Measurements from ENCODE around the gene LPIN2.
A peak's percentile ranks its signal among the peaks of the same experiment; 100 is the strongest.

Gene LPIN2

DNA sequence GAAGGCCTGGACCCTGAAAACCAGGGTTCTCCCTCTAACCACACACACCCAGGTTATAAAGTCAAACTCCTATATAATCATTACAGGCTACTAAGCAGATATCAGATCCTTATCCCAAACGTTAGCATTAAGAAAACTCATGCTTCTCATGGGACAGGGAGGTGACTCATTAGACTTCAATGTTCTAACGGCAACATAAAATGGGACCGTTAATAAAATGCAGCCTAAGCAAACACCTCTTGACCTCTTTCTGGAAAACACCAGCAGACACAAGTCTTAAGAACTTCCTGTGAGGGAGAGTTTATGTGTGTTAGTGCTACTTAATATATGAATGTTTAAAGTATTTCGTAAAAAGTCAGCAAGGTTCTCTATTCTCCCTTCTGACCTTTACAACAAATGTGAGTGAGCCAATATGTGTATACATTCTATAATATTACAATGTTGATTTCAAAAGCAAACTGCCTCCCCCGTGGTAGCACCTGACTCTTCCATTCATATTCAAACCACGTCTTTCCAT, 31.7 kb downstream of the LPIN2 start:
- H3K4me3 ChIP-seq (ENCODE audit: low read depth in 1 of 2, low read length in 1 of 2): no peak overlapping the region
- no peaks in the 10 kb centered on the region for H3K36me3 ChIP-seq
- H3K4me1 ChIP-seq (ENCODE audit: control insufficient read depth in 1 of 2, insufficient read depth in 1 of 2, low read depth in 1 of 2, low read length in 1 of 2): peaks cover 81 to 84% of the 10 kb centered on the region in 2 experiments
- no peaks in the 10 kb centered on the region for H3K9me3 ChIP-seq
- H3K27me3 ChIP-seq: no peaks in the 10 kb centered on the region
- peak overlapping the region; percentile 84 for H3K27ac ChIP-seq
- TF ChIP-seq, protein P1, sequence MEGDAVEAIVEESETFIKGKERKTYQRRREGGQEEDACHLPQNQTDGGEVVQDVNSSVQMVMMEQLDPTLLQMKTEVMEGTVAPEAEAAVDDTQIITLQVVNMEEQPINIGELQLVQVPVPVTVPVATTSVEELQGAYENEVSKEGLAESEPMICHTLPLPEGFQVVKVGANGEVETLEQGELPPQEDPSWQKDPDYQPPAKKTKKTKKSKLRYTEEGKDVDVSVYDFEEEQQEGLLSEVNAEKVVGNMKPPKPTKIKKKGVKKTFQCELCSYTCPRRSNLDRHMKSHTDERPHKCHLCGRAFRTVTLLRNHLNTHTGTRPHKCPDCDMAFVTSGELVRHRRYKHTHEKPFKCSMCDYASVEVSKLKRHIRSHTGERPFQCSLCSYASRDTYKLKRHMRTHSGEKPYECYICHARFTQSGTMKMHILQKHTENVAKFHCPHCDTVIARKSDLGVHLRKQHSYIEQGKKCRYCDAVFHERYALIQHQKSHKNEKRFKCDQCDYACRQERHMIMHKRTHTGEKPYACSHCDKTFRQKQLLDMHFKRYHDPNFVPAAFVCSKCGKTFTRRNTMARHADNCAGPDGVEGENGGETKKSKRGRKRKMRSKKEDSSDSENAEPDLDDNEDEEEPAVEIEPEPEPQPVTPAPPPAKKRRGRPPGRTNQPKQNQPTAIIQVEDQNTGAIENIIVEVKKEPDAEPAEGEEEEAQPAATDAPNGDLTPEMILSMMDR (IDR thresholded peaks at IDR 0.05): no peak

DNA sequence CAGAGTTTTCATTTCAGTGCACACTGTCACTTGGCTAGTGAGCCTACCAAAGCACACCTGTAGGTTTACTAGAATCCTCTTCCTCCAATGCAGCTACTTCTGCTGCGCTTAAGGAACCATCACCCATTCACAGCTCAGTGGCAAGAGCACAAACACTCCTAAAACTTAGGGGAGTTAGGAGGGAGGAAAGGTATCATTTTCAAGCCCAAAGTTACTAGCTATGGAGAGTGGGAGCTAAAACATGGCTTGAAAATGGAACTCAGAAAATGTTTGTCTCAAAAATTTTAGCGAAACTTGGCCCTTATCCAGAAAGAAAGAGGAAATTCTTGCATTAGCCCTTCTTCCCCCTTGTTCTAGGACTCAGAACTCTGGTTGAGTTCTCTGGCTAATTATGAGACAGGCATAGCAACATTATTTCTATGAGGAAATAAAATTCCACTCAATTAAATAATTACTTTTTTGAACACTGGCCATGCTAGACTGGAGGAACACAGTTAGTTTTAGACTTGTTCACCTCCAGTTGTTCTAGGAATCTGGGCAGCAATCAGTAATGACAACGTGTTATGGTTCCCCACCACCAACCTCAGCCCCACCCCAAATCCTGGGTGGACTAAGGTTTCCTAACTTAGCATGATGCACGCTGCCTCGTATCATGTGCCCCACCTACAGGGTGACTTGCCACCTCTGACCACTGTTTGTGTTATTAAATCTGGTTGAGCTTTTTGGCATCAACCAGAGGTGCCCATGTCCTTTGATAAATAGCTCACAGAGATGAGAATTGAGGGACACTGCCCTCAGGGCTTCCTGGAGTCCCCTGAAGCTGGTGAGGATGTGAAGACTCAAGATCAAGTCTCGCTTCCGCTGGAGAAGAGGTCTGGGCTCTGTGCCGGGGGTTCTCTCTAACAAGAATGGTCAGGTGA, 32.8 kb downstream of the LPIN2 start:
- no peaks in the 10 kb centered on the region for H3K9me3 ChIP-seq
- TF ChIP-seq, protein P1 (IDR thresholded peaks at IDR 0.05): no peak
- H3K27ac ChIP-seq: peak overlapping the region; percentile 84

DNA sequence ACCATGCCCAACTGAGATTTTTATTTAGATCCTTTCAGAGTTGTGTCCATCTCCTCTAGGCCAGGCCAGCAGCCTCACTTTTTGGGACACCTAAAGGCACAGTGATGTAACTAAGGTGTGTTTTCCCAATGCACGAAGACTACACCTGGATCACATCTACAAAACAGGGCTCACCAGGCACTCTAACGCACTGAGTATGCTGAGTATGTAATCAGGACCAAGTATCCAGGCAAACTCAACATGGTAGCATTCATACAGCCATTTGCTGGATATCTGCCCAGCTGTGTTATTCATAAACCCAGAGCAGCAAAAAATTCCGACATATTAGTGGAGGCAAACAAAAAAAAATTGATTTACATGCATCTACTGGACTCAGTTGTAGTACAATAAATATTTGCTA, 33.8 kb downstream of the LPIN2 start:
- peak overlapping the region; percentile 84 for H3K27ac ChIP-seq
- TF ChIP-seq, protein P1 (IDR thresholded peaks at IDR 0.05): no peak

More for the DNA sequence above, 32.8 kb downstream of the LPIN2 start:
- Histone ChIP-seq H3K36me3 (no peaks in the 10 kb centered on the region), H3K27me3 (no peaks in the 10 kb centered on the region), H3K4me1 (ENCODE audit: control insufficient read depth in 1 of 2, insufficient read depth in 1 of 2, low read depth in 1 of 2, low read length in 1 of 2) (peaks cover 69 to 73% of the 10 kb centered on the region in 2 experiments), H3K4me3 (ENCODE audit: low read depth in 1 of 2, low read length in 1 of 2) (peak overlapping the region; percentile 22 to 42)

DNA sequence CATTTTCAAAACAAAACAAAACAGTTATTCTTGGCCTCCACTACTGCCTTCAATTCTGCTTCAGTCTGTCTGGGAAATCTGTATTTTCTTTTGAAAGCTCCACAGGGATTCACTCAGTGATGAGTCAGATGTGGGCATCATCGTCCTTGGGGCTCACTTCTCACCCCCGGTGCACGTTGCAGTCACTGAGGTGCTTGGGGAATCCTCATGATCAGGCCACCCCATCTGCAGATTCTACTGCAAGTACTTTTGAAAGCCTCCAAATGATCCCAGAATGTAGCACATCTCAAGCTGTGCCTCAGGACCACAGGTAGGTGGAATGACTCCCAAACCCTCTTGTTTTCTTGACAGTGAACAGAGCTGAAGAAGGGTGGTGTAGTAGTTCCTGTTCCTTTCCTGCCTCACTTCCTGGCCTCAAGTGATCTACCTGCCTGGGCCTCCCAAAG, 34.3 kb downstream of the LPIN2 start:
- Histone ChIP-seq H3K4me1 (ENCODE audit: control insufficient read depth in 1 of 2, insufficient read depth in 1 of 2, low read depth in 1 of 2, low read length in 1 of 2) (peaks cover 55 to 59% of the 10 kb centered on the region in 2 experiments), H3K27ac (peak overlapping the region; percentile 84), H3K4me3 (ENCODE audit: low read depth in 1 of 2, low read length in 1 of 2) (no peak overlapping the region), H3K9me3 (no peaks in the 10 kb centered on the region), H3K36me3 (no peaks in the 10 kb centered on the region), H3K27me3 (no peaks in the 10 kb centered on the region)
- TF ChIP-seq, protein P1 (IDR thresholded peaks at IDR 0.05): no peak

More for the DNA sequence above, 33.8 kb downstream of the LPIN2 start:
- peak overlapping the region in 1 of 2 experiments; percentile 22 for H3K4me3 ChIP-seq (ENCODE audit: low read depth in 1 of 2, low read length in 1 of 2)
- no peaks in the 10 kb centered on the region for H3K9me3 ChIP-seq
- H3K4me1 ChIP-seq (ENCODE audit: control insufficient read depth in 1 of 2, insufficient read depth in 1 of 2, low read depth in 1 of 2, low read length in 1 of 2): peaks cover 59 to 63% of the 10 kb centered on the region in 2 experiments
- no peaks in the 10 kb centered on the region for H3K36me3 ChIP-seq
- H3K27me3 ChIP-seq: no peaks in the 10 kb centered on the region

DNA sequence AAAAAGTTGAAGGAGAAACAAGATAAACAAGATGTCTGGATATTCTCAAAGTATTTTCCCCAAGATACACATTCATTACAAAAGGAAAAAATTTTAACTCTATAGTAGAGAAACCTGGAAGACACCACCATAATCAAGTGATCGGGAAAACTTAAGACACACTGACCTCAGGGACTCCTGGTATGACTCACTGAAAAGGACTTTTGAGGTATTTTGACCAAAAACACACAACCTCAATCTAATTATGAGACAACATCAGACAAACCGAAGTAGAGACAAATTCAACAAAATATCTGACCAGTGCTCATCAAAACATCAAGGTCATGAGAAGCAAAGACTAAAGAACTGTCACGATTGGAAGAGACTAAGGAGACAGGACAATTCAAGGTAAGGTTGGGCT, 34.7 kb downstream of the LPIN2 start:
- peak overlapping the region; percentile 84 for H3K27ac ChIP-seq
- H3K36me3 ChIP-seq: no peaks in the 10 kb centered on the region

More for the DNA sequence above, 34.7 kb downstream of the LPIN2 start:
- no peaks in the 10 kb centered on the region for H3K9me3 ChIP-seq
- TF ChIP-seq, protein P1 (IDR thresholded peaks at IDR 0.05): no peak
- H3K27me3 ChIP-seq: no peaks in the 10 kb centered on the region
- H3K4me1 ChIP-seq (ENCODE audit: control insufficient read depth in 1 of 2, insufficient read depth in 1 of 2, low read depth in 1 of 2, low read length in 1 of 2): peaks cover 50 to 54% of the 10 kb centered on the region in 2 experiments
- H3K4me3 ChIP-seq (ENCODE audit: low read depth in 1 of 2, low read length in 1 of 2): no peak overlapping the region
